Skeletal muscle tissue (tissue), 4 donors: ENCODE data around the gene PTPN2. TPM values are rescaled to one million over a fixed set of nuclear protein-coding genes. Genes with fewer than 3 reads are reported as not detected.
A peak's percentile ranks its signal among the peaks of the same experiment; 100 is the strongest.

Experiments
- H3K27ac ChIP-seq: one replicate; pipeline ENCODE4 v1.7.0; 2013; ENCODE audit warnings: mild to moderate bottlenecking, low read depth, low read length, inconsistent platforms
- H3K27me3 ChIP-seq, 3 donors: one replicate each; pipeline ENCODE4 v1.7.0; 2013; ENCODE audit warnings: low read length in 3 of 3; ENCODE audit not compliant: control insufficient read depth in 3 of 3, insufficient read depth in 3 of 3
- H3K36me3 ChIP-seq, 3 donors: one replicate each; pipeline ENCODE4 v1.7.0; 2013; ENCODE audit warnings: low read length in 3 of 3; ENCODE audit not compliant: control insufficient read depth in 3 of 3, insufficient read depth in 3 of 3
- H3K4me1 ChIP-seq, 3 donors: one replicate each; pipeline ENCODE4 v1.7.0; 2013; ENCODE audit warnings: low read length in 3 of 3, mild to moderate bottlenecking in 3 of 3; ENCODE audit not compliant: control insufficient read depth in 3 of 3, insufficient read depth in 3 of 3
- H3K4me3 ChIP-seq, 3 donors: one replicate each; pipeline ENCODE4 v1.7.0; 2013; ENCODE audit warnings: low read length in 3 of 3
- H3K9ac ChIP-seq, 3 donors: one replicate each; pipeline ENCODE4 v1.7.0; 2013; ENCODE audit warnings: low read length in 3 of 3, mild to moderate bottlenecking in 3 of 3, moderate library complexity in 2 of 3, low read depth in 1 of 3
- H3K9me3 ChIP-seq, 3 donors: one replicate each; pipeline ENCODE4 v1.7.0; 2013; ENCODE audit warnings: low read length in 3 of 3; ENCODE audit not compliant: control insufficient read depth in 3 of 3
- total RNA-seq: library from RNA; depleted of rRNA; stranded (reverse); fragments of >200 nt; gene quantifications from one replicate; pipeline ENCODE4 v1.2.3, GENCODE V29; 2014
- donor health status: Osteomylitis.

The PTPN2 gene
- total RNA-seq, 1 donor from 2014 or later, result 17.2 TPM

GRCh38 chr18:12844391-12844790, 39.6 kb downstream of the PTPN2 start:
- no peak overlapping the region for H3K27ac ChIP-seq
- H3K4me1 ChIP-seq, result peaks cover 0 to 8% (median 0%) of the 10 kb centered on the region in 3 donors
- H3K9ac ChIP-seq, result no peak overlapping the region
- H3K36me3 ChIP-seq, result no peaks in the 10 kb centered on the region
- no peaks in the 10 kb centered on the region for H3K27me3 ChIP-seq
- no peaks in the 10 kb centered on the region for H3K9me3 ChIP-seq
- no peak overlapping the region for H3K4me3 ChIP-seq

GRCh38 chr18:12843420-12844350, 40.4 kb downstream of the PTPN2 start:
- Histone ChIP-seq H3K27ac (no peak overlapping the region), H3K9ac (no peak overlapping the region), H3K27me3 (no peaks in the 10 kb centered on the region), H3K4me3 (no peak overlapping the region), H3K9me3 (no peaks in the 10 kb centered on the region), H3K4me1 (peaks cover 0 to 8% (median 0%) of the 10 kb centered on the region in 3 donors), H3K36me3 (no peaks in the 10 kb centered on the region)

- no peak overlapping the region for H3K27ac ChIP-seq
- no peaks in the 10 kb centered on the region for H3K9me3 ChIP-seq
- no peak overlapping the region for H3K9ac ChIP-seq
- H3K36me3 ChIP-seq, result no peaks in the 10 kb centered on the region
- H3K27me3 ChIP-seq, result no peaks in the 10 kb centered on the region
- no peak overlapping the region for H3K4me3 ChIP-seq
- H3K4me1 ChIP-seq, result peaks cover 5 to 13% (median 6%) of the 10 kb centered on the region in 3 donors
Measured at GRCh38 chr18:12842459-12843380, 41.3 kb downstream of the PTPN2 start.

- Histone ChIP-seq H3K27me3 (no peaks in the 10 kb centered on the region), H3K27ac (no peak overlapping the region), H3K4me1 (peaks cover 5 to 13% (median 6%) of the 10 kb centered on the region in 3 donors), H3K9me3 (no peaks in the 10 kb centered on the region), H3K9ac (no peak overlapping the region), H3K4me3 (no peak overlapping the region), H3K36me3 (peaks cover 1 to 3% (median 2%) of the 10 kb centered on the region in 3 donors)
Measured at GRCh38 chr18:12841070-12841469, 43.0 kb downstream of the PTPN2 start.

- H3K9ac ChIP-seq, result no peak overlapping the region
- H3K27me3 ChIP-seq, result no peaks in the 10 kb centered on the region
- peaks cover 2 to 4% (median 3%) of the 10 kb centered on the region in 3 donors for H3K36me3 ChIP-seq
- H3K4me3 ChIP-seq, result no peak overlapping the region
- H3K9me3 ChIP-seq, result no peaks in the 10 kb centered on the region
- H3K4me1 ChIP-seq, result peaks cover 5 to 13% (median 6%) of the 10 kb centered on the region in 3 donors
- H3K27ac ChIP-seq, result no peak overlapping the region
Measured at GRCh38 chr18:12840382-12840781, 43.7 kb downstream of the PTPN2 start.

- Histone ChIP-seq H3K9me3 (no peaks in the 10 kb centered on the region), H3K27me3 (no peaks in the 10 kb centered on the region), H3K4me1 (peaks cover 5 to 13% (median 6%) of the 10 kb centered on the region in 3 donors), H3K36me3 (peaks cover 2 to 4% (median 3%) of the 10 kb centered on the region in 3 donors), H3K4me3 (no peak overlapping the region), H3K27ac (peak overlapping the region; percentile 67), H3K9ac (no peak overlapping the region)
Measured at GRCh38 chr18:12839526-12840196, 44.4 kb downstream of the PTPN2 start.

- Histone ChIP-seq H3K27ac (peak overlapping the region; percentile 67), H3K4me3 (no peak overlapping the region), H3K27me3 (no peaks in the 10 kb centered on the region), H3K4me1 (peaks cover 5 to 13% (median 6%) of the 10 kb centered on the region in 3 donors), H3K36me3 (peaks cover 2 to 4% (median 3%) of the 10 kb centered on the region in 3 donors), H3K9ac (no peak overlapping the region), H3K9me3 (no peaks in the 10 kb centered on the region)
Measured at GRCh38 chr18:12839057-12839525, 44.9 kb downstream of the PTPN2 start.

GRCh38 chr18:12838178-12838634, 45.8 kb downstream of the PTPN2 start:
- Histone ChIP-seq H3K9me3 (no peaks in the 10 kb centered on the region), H3K27ac (peak overlapping the region; percentile 65), H3K9ac (peak overlapping the region; percentile 3 to 45 (median 39)), H3K36me3 (peaks cover 2 to 7% (median 6%) of the 10 kb centered on the region in 3 donors), H3K4me3 (no peak overlapping the region), H3K27me3 (no peaks in the 10 kb centered on the region), H3K4me1 (peaks cover 5 to 8% (median 6%) of the 10 kb centered on the region in 3 donors)

GRCh38 chr18:12837747-12838146, 46.3 kb downstream of the PTPN2 start:
- Histone ChIP-seq H3K4me3 (no peak overlapping the region), H3K4me1 (peaks cover 5 to 8% (median 6%) of the 10 kb centered on the region in 3 donors), H3K9ac (peak overlapping the region in 1 of 3 donors; percentile 39), H3K9me3 (no peaks in the 10 kb centered on the region), H3K27ac (peak overlapping the region; percentile 65), H3K36me3 (peaks cover 2 to 7% (median 6%) of the 10 kb centered on the region in 3 donors), H3K27me3 (no peaks in the 10 kb centered on the region)
